Measurements from ENCODE around the gene FGF21.

GRCh38 chr19:48777139-48777538, 21.8 kb downstream of the FGF21 start:
- TF ChIP-seq POLR2A (IDR thresholded peaks at IDR 0.05) (no peak), CTCF (IDR thresholded peaks at IDR 0.05) (no peak)

Data from esophagus squamous epithelium (tissue), 4 donors.